HG03558 (cell line): Measurements from ENCODE around the gene FSTL4.

Experiments
- ATAC-seq: cut with Tn5 transposase; IDR thresholded peaks from one replicate; pipeline ENCODE4 v1.9.1; 2021; ENCODE audit warnings: moderate number of reproducible peaks; ENCODE audit not compliant: unreplicated experiment; ENCODE audit errors: extremely low read depth

FSTL4 gene

GRCh38 chr5:133336121-133336968, 276.0 kb downstream of the FSTL4 start:
- ATAC-seq, result no peak

- no peak for ATAC-seq
Measured at GRCh38 chr5:133334796-133335639, 277.3 kb downstream of the FSTL4 start.

GRCh38 chr5:133333326-133334150, 278.8 kb downstream of the FSTL4 start:
- ATAC-seq, result no peak

- ATAC-seq, result no peak
Measured at GRCh38 chr5:133332439-133333024, 279.8 kb downstream of the FSTL4 start.

- no peak for ATAC-seq
Measured at GRCh38 chr5:133331941-133332340, 280.4 kb downstream of the FSTL4 start.

- no peak for ATAC-seq
Measured at GRCh38 chr5:133330956-133331355, 281.4 kb downstream of the FSTL4 start.

- ATAC-seq, result no peak
Measured at GRCh38 chr5:133328800-133329199, 283.5 kb downstream of the FSTL4 start.

- ATAC-seq, result no peak
Measured at GRCh38 chr5:133327946-133328401, 284.4 kb downstream of the FSTL4 start.

- ATAC-seq, result no peak
Measured at GRCh38 chr5:133326361-133326760, 286.0 kb downstream of the FSTL4 start.

GRCh38 chr5:133325864-133326263, 286.5 kb downstream of the FSTL4 start:
- no peak for ATAC-seq

GRCh38 chr5:133324926-133325325, 287.4 kb downstream of the FSTL4 start:
- ATAC-seq, result no peak

- ATAC-seq, result no peak
Measured at GRCh38 chr5:133323494-133324457, 288.6 kb downstream of the FSTL4 start.

- no peak for ATAC-seq
Measured at GRCh38 chr5:133322743-133323142, 289.6 kb downstream of the FSTL4 start.

GRCh38 chr5:133321833-133322420, 290.4 kb downstream of the FSTL4 start:
- peak; percentile 26 for ATAC-seq

- ATAC-seq, result peak; percentile 13
Measured at GRCh38 chr5:133321286-133321832, 291.0 kb downstream of the FSTL4 start.

- ATAC-seq, result no peak
Measured at GRCh38 chr5:133319905-133320520, 292.3 kb downstream of the FSTL4 start.

- ATAC-seq, result no peak
Measured at GRCh38 chr5:133319244-133319643, 293.1 kb downstream of the FSTL4 start.

GRCh38 chr5:133317558-133317957, 294.8 kb downstream of the FSTL4 start:
- no peak for ATAC-seq
